Kidney (tissue), 14 donors: Measurements from ENCODE around the gene SOCS6. TPM values are rescaled to one million over a fixed set of nuclear protein-coding genes. Genes with fewer than 3 reads are reported as not detected.
A peak's percentile ranks its signal among the peaks of the same experiment; 100 is the strongest.

ENCODE experiments used
- DNase-seq, 5 donors: peaks; one replicate each; pipeline ENCODE4 v3.0.0-alpha.2; 2013 to 2020
- FAIRE-seq: peaks from 2 replicates; lab custom pipeline; 2012; peaks lifted over from hg19 to GRCh38; lab: Jason Lieb, UNC
- H3K27ac ChIP-seq, 2 donors: one replicate each; pipeline ENCODE4 v1.7.0; 2013; ENCODE audit warnings: low read depth in 2 of 2, low read length in 2 of 2, inconsistent platforms in 1 of 2
- H3K27me3 ChIP-seq: one replicate; pipeline ENCODE4 v1.7.1; 2013; ENCODE audit warnings: low read length, inconsistent platforms; ENCODE audit not compliant: control insufficient read depth, insufficient read depth
- H3K36me3 ChIP-seq, 3 donors: one replicate each; pipeline versions ENCODE4 v1.7.0 to v1.7.1; 2013; ENCODE audit warnings: low read length in 3 of 3, control low read depth in 1 of 3, inconsistent platforms in 1 of 3; ENCODE audit not compliant: insufficient read depth in 3 of 3, control insufficient read depth in 2 of 3
- H3K4me1 ChIP-seq, 3 donors: one replicate each; pipeline versions ENCODE4 v1.7.0 to v1.7.1; 2013; ENCODE audit warnings: low read length in 3 of 3, inconsistent platforms in 1 of 3, low read depth in 1 of 3; ENCODE audit not compliant: control insufficient read depth in 2 of 3, insufficient read depth in 2 of 3
- H3K4me3 ChIP-seq, 3 donors: one replicate each; pipeline versions ENCODE4 v1.7.0 to v1.8.1; 2013; ENCODE audit warnings: low read length in 3 of 3, control low read depth in 1 of 3, inconsistent platforms in 1 of 3
- H3K9ac ChIP-seq, 3 donors: one replicate each; pipeline versions ENCODE4 v1.7.0 to v1.7.1; 2013; ENCODE audit warnings: low read length in 3 of 3, control low read depth in 1 of 3, inconsistent platforms in 1 of 3
- H3K9me3 ChIP-seq, 3 donors: one replicate each; pipeline versions ENCODE4 v1.7.0 to v1.7.1; 2013; ENCODE audit warnings: low read length in 3 of 3, control low read depth in 1 of 3, inconsistent platforms in 1 of 3; ENCODE audit not compliant: control insufficient read depth in 2 of 3, insufficient read depth in 1 of 3
- intact Hi-C: fragments of 100-400 bp; cut with DNase I; formaldehyde crosslinking; loops from one replicate; pipeline ENCODE4 v1.11.1; 2022
- polyA plus RNA-seq: library from polyadenylated mRNA; stranded (reverse); fragments of 350-450 nt; fragmentation: Illumina TruSeq; extraction: RNeasy Lipid Tissue Mini Kit (QIAGEN cat#74804); gene quantifications from one replicate; pipeline ENCODE4 v1.2.3, GENCODE V29; 2014; ENCODE audit warnings: low read depth, low replicate concordance; ENCODE audit not compliant: insufficient read depth
- total RNA-seq: library from RNA; stranded (reverse); fragmentation: NEBNext Ultra II Directional; extraction: Animal tissue kit (Norgen Biotek cat#: 25700); gene quantifications from one replicate; pipeline ENCODE4 v1.2.1, GENCODE V29; 2021
- TF ChIP-seq, protein P1 (sequence below): IDR thresholded peaks from 3 replicates; pipeline ENCODE4 v1.5.1; 2012; ENCODE audit warnings: mild to moderate bottlenecking, moderate library complexity, borderline replicate concordance; ENCODE audit not compliant: insufficient read depth; ENCODE audit errors: extremely low read depth
- donor health status: control.
- donor health status: control.
- donor health status: control.
- donor health status: control.
- donor health status: control.
- donor health status: DM: yes; HTN: yes; CAD: no.
- donor health status: Normal renal cell carcinoma (clear cell type).

The SOCS6 gene
- total and polyA plus RNA-seq, 2 donors from 2014 or later = 5.1 to 18.7 TPM

DNA sequence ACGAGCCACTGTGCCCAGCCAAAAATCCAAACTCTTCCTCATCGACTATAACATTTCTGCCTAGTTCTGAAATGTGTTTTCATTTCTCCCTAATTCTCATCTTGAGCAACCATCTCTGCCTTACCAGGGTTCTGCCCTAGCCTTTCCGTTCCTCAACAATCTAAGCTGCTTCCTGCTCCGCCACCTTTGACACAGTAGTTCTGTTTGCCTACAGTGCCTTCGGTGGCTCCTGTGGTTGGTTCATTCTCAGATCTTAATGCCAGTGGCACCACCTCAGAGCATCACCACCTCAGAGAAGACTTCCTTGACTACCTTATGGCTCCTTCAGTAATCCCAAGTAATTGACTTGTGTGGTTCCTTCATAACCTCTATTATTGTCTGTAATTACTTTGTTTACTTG, 3.8 kb downstream of the SOCS6 start:
- intact Hi-C loops = no loop called here
- H3K9ac ChIP-seq = no peak overlapping the region
- H3K27ac ChIP-seq = no peak overlapping the region
- no peak overlapping the region for H3K4me3 ChIP-seq
- FAIRE-seq (no peak), DNase-seq (no peak)
- H3K27me3 ChIP-seq = no peaks in the 10 kb centered on the region
- H3K9me3 ChIP-seq = no peaks in the 10 kb centered on the region
- TF ChIP-seq, protein P1, sequence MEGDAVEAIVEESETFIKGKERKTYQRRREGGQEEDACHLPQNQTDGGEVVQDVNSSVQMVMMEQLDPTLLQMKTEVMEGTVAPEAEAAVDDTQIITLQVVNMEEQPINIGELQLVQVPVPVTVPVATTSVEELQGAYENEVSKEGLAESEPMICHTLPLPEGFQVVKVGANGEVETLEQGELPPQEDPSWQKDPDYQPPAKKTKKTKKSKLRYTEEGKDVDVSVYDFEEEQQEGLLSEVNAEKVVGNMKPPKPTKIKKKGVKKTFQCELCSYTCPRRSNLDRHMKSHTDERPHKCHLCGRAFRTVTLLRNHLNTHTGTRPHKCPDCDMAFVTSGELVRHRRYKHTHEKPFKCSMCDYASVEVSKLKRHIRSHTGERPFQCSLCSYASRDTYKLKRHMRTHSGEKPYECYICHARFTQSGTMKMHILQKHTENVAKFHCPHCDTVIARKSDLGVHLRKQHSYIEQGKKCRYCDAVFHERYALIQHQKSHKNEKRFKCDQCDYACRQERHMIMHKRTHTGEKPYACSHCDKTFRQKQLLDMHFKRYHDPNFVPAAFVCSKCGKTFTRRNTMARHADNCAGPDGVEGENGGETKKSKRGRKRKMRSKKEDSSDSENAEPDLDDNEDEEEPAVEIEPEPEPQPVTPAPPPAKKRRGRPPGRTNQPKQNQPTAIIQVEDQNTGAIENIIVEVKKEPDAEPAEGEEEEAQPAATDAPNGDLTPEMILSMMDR = no peak
- H3K4me1 ChIP-seq = peaks cover 0 to 34% (median 18%) of the 10 kb centered on the region in 3 donors
- no peaks in the 10 kb centered on the region for H3K36me3 ChIP-seq

DNA sequence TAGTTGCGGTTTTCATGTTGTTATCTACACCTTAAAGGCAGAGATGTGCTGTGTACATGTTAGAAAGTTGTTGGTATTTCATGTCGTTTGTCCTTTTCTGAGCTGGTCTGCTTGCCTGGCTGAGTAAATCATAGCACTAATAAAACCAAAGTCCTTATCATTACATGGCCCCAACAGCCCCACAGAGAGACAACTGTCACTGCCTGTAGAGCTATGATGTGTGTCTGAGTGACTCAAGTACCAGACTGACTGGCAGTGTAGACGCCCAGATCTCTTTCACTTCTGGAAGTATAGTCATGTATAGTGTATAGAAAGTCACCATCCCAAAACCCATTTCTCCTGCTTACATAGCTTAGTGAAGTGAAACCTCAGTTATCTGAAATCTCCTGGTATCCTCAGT, 4.3 kb downstream of the SOCS6 start:
- Histone ChIP-seq H3K36me3 (no peaks in the 10 kb centered on the region), H3K27ac (no peak overlapping the region), H3K4me1 (peaks cover 0 to 34% (median 18%) of the 10 kb centered on the region in 3 donors), H3K9ac (no peak overlapping the region), H3K4me3 (no peak overlapping the region), H3K9me3 (no peaks in the 10 kb centered on the region), H3K27me3 (no peaks in the 10 kb centered on the region)
- intact Hi-C loops = no loop called here
- FAIRE-seq (no peak), DNase-seq (no peak)
- TF ChIP-seq, protein P1 = no peak

DNA sequence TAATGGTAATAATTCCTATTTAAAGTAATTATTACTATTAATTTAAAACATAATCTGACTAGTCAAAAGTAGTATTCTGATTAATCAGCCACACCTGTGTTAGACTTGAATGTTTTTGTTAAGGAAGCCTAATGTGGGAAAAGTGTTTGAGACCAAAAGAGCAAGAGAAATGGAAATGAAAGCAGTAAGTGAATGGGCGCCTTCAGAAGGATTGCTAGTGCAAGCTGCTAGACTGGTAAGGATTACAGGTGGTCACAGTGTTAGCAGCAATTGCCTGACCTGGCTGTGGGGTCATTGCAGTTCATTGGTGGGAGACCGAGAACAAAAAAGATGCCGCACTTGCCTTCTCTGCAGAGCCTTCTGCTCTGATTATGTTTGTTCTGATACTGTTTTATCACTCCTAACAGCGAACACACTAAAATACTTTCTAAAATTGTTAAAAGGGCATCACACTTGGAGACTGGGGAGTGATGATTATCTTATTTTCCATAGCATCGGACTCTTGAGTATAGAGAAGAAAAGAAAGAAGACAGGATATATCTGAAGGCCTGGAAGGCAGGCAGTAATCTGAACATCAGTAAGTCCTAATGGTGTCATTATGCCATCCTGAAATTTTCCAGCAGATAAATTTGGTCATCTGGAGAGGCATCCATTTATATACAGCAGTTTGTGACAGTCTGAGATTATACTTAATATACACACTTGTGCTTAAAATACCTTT, 5.8 kb downstream of the SOCS6 start:
- Histone ChIP-seq H3K36me3 (no peaks in the 10 kb centered on the region), H3K27me3 (no peaks in the 10 kb centered on the region), H3K4me3 (no peak overlapping the region), H3K9ac (no peak overlapping the region), H3K4me1 (peaks cover 0 to 34% (median 18%) of the 10 kb centered on the region in 3 donors), H3K9me3 (no peaks in the 10 kb centered on the region), H3K27ac (no peak overlapping the region)
- TF ChIP-seq, protein P1 = no peak
- peak in 2 of 5 donors; percentile 35 to 47 for DNase-seq
- intact Hi-C loops = no loop called here
- FAIRE-seq = no peak
